ENCODE measurements around the gene POGLUT3. TPM values are rescaled to one million over a fixed set of nuclear protein-coding genes. Genes with fewer than 3 reads are reported as not detected.

Gene POGLUT3
- total and polyA plus RNA-seq, 12 donors = 7.6 to 29.9 (median 19.2) TPM

- H3K9me3 ChIP-seq (replicated peaks in 1 of 3) = no peaks in the 10 kb centered on the region
- TF ChIP-seq POLR2A (IDR thresholded peaks at IDR 0.05) = no peak
- no peak for TF ChIP-seq CTCF (IDR thresholded peaks at IDR 0.05)
- peaks cover 0 to 14% of the 10 kb centered on the region in 2 donors for H3K4me1 ChIP-seq (replicated peaks in 1 of 2)
- DNase-seq = no peak
- H3K27me3 ChIP-seq = no peaks in the 10 kb centered on the region
- intact Hi-C loops (cut with DNase I) = no loop called here
- H3K36me3 ChIP-seq (replicated peaks in 1 of 2) = no peaks in the 10 kb centered on the region
- 30 to 47% (median 33%) methylated on average over 7 of the region's 7 CpGs for WGBS, 4 donors
- peak overlapping the region in 3 of 4 donors; percentile 50 to 93 (median 63) for H3K4me3 ChIP-seq
- peak overlapping the region; percentile 94 to 100 (median 98) for H3K27ac ChIP-seq
These were observed 31.8 kb downstream of the POGLUT3 start for GRCh38 chr11:108466405-108466804.

- Histone ChIP-seq H3K27ac (no peak overlapping the region), H3K36me3 (replicated peaks in 1 of 2) (no peaks in the 10 kb centered on the region), H3K4me3 (no peak overlapping the region), H3K4me1 (replicated peaks in 1 of 2) (no peaks in the 10 kb centered on the region), H3K9me3 (replicated peaks in 1 of 3) (peaks cover 0 to 9% (median 6%) of the 10 kb centered on the region in 3 donors), H3K27me3 (no peaks in the 10 kb centered on the region)
- no peak for DNase-seq
- TF ChIP-seq POLR2A (IDR thresholded peaks at IDR 0.05) (no peak), CTCF (IDR thresholded peaks at IDR 0.05) (no peak)
- intact Hi-C loops (cut with DNase I) = no loop called here
- 92 to 98% (median 97%) methylated on average over 2 of the region's 2 CpGs for WGBS, 4 donors
These were observed 44.9 kb downstream of the POGLUT3 start for GRCh38 chr11:108453207-108453835.

Other genes starting within 250 kb of the POGLUT3 start
- gene C11orf65, start 30.9 kb downstream of the POGLUT3 start, total RNA-seq = 1 to 10 TPM in 8 of 9 donors, not detected in 1; 1.4 to 7.1 (median 2.3) TPM
- gene C11orf65, start 30.9 kb downstream of the POGLUT3 start, polyA plus RNA-seq = 1 to 10 TPM in 2 of 3 donors, under 1 TPM in 1; 0.84 to 2.6 (median 1.3) TPM
- 1 to 10 TPM in 6 of 9 donors, under 1 TPM in 3; 0.14 to 7.4 (median 1.4) TPM for gene EXPH5, start 95.4 kb upstream of the POGLUT3 start, total RNA-seq
- gene EXPH5, start 95.4 kb upstream of the POGLUT3 start, polyA plus RNA-seq = under 1 TPM; 0.16 to 0.40 (median 0.27) TPM
- 100 to 1,000 TPM in 1 of 9 donors, 10 to 100 TPM in 8; 11.6 to 141 (median 22.6) TPM for gene DDX10, start 166.7 kb upstream of the POGLUT3 start, total RNA-seq
- gene DDX10, start 166.7 kb upstream of the POGLUT3 start, polyA plus RNA-seq = 10 to 100 TPM; 10.6 to 52.6 (median 15.0) TPM